HL-60 (cell line): Measurements from ENCODE around the gene BLOC1S1.

Experiments used
- POLR2AphosphoS5 ChIP-seq: IDR thresholded peaks from 2 replicates; pipeline ENCODE4 v1.6.1; 2012; ENCODE audit warnings: low read depth
- SPI1 ChIP-seq: IDR thresholded peaks from 2 replicates; pipeline ENCODE4 v1.6.1; 2012; ENCODE audit warnings: low read depth, mild to moderate bottlenecking, borderline replicate concordance
- TF ChIP-seq, protein P1 (sequence below): IDR thresholded peaks from one replicate; pipeline ENCODE4 v1.5.1; 2011; ENCODE audit warnings: low read length, control low read depth, inconsistent platforms; ENCODE audit not compliant: insufficient read depth
- TF ChIP-seq, protein P2 (sequence below): IDR thresholded peaks from 2 replicates; pipeline ENCODE4 v1.6.1; 2012; ENCODE audit warnings: low read depth; ENCODE audit not compliant: insufficient replicate concordance

DNA sequence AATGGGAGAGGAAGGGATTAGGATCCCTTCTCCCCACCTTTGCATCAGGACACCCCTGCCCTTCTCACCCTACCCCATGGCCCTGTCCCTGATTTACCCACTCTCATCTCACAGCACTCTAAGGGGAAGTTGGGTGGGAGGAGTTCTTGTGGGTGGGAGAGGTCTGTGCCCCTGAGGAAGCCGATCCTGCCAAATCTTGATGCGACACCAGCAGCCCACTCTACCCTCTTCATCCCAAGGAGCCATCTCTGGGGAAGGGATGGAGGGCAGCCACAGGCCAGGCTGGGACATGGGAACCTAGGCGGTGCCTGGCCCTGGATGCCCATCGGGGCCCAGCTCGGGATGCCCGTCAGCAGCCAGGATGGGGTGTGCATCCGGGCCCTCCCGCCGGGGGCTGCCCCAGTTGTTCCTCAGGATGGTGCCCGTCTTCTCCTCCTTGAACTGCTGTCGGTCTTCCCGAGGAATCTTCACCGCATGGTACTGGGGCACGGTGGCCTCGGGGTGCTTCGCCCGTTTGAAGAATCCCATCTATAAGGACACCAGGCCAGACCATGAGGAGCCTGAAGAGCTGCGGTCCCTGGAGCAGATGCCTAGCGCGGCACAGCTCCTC, 31.0 kb upstream of the BLOC1S1 start:
- TF ChIP-seq, protein P1, sequence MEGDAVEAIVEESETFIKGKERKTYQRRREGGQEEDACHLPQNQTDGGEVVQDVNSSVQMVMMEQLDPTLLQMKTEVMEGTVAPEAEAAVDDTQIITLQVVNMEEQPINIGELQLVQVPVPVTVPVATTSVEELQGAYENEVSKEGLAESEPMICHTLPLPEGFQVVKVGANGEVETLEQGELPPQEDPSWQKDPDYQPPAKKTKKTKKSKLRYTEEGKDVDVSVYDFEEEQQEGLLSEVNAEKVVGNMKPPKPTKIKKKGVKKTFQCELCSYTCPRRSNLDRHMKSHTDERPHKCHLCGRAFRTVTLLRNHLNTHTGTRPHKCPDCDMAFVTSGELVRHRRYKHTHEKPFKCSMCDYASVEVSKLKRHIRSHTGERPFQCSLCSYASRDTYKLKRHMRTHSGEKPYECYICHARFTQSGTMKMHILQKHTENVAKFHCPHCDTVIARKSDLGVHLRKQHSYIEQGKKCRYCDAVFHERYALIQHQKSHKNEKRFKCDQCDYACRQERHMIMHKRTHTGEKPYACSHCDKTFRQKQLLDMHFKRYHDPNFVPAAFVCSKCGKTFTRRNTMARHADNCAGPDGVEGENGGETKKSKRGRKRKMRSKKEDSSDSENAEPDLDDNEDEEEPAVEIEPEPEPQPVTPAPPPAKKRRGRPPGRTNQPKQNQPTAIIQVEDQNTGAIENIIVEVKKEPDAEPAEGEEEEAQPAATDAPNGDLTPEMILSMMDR: no peak
- TF ChIP-seq, protein P2, sequence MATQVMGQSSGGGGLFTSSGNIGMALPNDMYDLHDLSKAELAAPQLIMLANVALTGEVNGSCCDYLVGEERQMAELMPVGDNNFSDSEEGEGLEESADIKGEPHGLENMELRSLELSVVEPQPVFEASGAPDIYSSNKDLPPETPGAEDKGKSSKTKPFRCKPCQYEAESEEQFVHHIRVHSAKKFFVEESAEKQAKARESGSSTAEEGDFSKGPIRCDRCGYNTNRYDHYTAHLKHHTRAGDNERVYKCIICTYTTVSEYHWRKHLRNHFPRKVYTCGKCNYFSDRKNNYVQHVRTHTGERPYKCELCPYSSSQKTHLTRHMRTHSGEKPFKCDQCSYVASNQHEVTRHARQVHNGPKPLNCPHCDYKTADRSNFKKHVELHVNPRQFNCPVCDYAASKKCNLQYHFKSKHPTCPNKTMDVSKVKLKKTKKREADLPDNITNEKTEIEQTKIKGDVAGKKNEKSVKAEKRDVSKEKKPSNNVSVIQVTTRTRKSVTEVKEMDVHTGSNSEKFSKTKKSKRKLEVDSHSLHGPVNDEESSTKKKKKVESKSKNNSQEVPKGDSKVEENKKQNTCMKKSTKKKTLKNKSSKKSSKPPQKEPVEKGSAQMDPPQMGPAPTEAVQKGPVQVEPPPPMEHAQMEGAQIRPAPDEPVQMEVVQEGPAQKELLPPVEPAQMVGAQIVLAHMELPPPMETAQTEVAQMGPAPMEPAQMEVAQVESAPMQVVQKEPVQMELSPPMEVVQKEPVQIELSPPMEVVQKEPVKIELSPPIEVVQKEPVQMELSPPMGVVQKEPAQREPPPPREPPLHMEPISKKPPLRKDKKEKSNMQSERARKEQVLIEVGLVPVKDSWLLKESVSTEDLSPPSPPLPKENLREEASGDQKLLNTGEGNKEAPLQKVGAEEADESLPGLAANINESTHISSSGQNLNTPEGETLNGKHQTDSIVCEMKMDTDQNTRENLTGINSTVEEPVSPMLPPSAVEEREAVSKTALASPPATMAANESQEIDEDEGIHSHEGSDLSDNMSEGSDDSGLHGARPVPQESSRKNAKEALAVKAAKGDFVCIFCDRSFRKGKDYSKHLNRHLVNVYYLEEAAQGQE: no peak
- TF ChIP-seq POLR2AphosphoS5 (no peak), SPI1 (no peak)
